CMK (cell line): ENCODE results near the gene TCF25.

ENCODE experiments used
- DNase-seq: peaks from one replicate; pipeline ENCODE4 v3.0.0-alpha.2; 2010; ENCODE audit warnings: low read depth

Gene TCF25

DNA sequence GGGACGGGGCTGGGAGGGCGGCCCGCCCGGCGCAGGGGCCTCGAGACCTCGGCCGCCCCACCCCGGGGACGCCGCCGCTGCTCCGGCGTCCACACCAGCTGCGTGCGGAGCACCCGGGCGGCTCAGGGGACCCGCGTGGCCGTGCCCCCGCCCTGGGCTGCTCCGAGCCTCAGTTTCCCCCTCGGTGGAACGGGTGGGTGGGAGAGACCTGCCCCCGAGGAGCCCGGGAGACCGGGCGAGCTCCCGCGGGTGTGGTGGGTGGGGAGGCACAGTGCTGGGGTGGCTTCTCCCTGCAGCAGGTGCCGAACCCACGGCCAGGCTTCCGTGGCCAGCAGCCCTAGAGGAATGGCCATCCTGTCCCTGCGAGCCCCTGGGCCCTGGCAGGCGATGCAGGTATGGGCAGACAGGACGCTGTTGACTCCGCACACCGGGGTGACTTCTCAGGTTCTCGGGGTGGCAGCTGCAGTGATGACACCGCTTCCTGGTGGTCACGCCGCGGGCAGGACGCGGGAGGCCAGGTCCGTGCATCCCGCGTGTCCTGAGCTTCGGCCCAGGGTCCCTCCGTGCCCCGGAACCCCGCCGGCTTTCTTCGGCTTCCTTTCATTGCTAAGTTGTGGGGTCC is 75.8 kb downstream of the TCF25 start:
- DNase-seq, result no peak

- DNase-seq, result no peak
Observed at GRCh38 chr16:89949756-89950155, 76.4 kb downstream of the TCF25 start.

DNA sequence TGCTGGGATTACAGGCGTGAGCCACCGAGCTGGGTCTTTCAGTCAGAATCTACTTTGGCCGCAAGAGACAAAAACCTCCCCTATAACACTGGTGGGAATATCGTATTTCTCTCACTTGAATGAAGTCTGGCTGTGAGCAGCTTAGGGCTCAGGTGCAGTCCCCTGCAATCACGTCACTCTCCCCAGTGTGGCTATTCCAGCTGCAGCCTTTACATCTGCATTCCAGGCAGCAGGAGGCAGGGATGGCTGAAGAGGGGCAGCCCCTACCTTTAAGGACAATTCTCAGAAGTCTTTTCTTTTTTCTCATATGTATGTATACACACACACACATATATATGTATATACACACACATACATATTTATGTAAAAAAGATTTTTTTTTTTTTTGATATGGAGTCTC is 78.1 kb downstream of the TCF25 start:
- no peak for DNase-seq

DNA sequence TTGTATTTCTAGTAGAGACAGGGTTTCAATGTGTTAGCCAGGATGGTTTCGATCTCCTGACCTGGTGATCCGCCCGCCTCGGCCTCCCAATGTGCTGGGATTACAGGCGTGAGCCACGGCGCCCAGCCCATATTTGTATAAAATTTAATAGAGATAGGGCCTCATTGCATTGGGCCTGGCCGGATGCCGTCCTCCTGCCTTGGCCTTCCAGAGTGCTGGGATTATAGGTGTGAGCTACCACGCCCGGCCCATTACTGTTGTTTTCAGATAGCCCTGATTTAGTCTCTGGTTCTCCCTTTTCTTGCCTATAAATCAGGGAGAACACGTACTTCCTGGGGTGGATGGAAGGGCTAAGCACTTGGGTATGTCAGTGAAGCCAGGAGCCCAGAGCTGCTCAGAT is 78.7 kb downstream of the TCF25 start:
- DNase-seq, result no peak

- no peak for DNase-seq
Observed at GRCh38 chr16:89952551-89952950, 79.2 kb downstream of the TCF25 start.

GRCh38 chr16:89953671-89954406 is 80.4 kb downstream of the TCF25 start:
- no peak for DNase-seq

GRCh38 chr16:89954462-89954861 is 81.1 kb downstream of the TCF25 start:
- DNase-seq, result no peak

DNA sequence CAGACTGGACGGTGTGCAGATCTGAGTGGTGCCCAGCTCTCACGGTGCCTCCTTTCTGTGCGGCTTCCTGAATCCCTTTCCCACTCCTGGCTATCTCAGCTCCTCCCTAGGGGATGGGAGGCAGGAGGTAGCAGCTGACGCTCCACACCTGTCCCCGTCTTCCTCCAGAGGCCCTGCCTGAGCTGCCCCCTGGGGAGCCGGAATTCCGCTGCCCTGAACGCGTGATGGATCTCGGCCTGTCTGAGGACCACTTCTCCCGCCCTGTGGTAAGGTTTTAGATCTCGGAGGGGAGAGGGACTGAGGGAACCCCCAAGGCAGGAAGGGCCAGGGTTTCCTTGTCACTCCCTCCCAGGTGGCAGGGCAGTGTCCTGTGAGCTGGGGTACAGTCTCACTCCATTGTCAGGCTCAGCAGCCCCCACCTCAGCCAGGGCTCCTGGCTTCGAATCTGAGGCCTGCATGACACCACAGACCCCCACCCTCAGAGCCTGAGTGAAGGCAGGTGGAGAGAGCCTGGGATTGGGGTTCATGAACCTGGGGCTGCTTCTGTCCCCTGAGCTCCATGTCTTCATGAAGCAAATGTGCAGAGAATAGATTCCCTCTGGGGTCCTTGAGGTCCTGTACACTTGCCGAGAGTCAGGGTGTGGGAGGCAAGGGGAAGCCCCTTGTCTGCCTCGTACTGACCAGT is 81.8 kb downstream of the TCF25 start:
- no peak for DNase-seq

DNA sequence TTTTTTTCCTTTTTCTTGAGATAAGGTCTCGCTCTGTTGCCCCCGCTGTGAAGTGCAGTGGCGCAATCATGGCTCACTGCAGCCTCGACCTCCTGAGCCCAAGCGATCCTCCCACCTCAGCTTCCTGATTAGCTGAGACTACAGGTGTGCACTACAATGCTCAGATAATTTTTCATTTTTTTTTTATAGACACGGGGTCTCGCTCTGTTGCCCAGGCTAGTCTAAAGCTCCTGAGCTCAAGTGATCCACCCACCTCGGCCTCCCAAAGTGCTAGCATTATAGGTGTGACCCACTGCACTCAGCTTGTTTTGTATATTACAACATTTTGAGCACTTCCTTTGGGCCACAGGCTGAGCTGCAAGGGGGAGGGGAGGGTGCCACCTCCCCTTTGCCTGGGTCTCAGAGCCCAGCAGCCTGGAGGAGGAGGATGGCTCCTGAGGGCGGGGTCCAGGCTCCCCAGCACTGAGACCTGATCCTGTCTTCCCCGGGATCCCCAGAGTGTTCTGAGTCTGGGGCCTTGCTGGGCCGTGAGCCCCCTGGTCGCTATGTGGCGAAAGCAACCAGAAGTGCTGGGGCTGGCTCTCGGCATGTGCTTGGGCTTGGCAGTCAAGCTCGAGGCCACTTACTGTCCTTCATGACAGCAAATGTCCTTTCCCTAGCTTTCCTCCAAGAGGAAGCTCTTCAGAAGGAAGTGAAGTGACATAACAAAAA is 83.3 kb downstream of the TCF25 start:
- DNase-seq, result no peak

DNA sequence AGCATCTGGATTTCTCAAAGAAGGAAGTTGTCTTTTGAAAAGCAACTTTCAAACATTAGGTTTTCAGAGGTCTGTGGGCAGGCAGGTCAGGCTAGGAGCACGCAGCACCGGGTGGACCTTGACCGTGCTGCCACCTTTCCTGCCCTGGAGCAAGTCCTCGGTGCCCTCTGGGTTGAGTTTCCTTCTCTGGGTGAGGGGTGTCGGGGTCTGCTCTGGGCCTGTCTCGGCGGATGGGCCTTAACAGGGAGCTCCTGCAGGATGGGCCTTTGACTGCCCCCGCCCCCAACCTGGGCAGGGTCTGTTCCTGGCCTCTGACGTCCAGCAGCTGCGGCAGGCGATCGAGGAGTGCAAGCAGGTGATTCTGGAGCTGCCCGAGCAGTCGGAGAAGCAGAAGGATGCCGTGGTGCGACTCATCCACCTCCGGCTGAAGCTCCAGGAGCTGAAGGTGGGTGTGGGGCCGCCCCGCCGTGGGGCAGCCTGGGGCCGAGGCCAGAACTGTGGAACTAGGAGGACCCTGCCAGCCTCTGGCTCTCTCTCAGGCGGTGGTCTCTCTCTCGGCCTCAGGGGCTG is 83.9 kb downstream of the TCF25 start:
- DNase-seq, result no peak

DNA sequence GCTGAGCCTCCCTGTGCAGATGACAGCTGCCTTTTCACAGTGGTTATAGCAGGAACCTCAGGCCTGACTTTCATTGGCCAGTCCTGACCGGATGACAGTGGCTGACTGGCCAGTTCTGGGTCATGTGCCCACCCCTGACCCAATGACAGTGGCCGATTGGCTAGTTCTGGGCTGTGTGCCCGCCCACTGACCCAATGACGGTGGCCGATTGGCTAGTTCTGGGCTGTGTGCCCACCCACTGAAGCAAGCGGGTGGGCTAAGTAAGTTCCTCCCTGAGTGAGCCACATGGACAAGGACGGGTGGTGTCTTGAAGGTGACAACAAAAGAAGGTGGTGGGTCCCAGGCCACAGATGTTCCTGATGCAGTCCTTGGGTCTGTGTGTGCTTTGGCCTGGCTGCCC is 84.7 kb downstream of the TCF25 start:
- no peak for DNase-seq

- DNase-seq, result no peak
Observed at GRCh38 chr16:89958596-89958995, 85.2 kb downstream of the TCF25 start.

DNA sequence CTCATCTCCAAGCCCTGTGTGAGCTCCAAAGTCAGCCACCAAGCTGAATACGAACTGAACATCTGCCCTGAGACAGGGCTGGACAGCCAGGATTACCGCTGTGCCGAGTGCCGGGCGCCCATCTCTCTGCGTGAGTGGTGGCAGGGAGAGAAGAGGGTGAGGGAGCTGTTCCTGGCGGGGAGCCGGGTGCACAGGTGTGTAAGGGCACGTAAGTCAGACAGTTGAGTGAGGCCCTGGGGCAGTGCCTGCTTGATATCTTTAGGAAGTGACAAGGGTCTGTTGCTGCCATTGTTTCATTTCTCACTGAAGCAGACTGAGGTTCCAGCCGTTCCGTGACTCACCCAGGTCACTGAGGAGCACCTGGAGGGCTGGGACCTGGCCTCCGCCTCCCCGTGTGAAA is 87.6 kb downstream of the TCF25 start:
- no peak for DNase-seq
